ENCODE measurements around the gene RAPGEF6.

DNA sequence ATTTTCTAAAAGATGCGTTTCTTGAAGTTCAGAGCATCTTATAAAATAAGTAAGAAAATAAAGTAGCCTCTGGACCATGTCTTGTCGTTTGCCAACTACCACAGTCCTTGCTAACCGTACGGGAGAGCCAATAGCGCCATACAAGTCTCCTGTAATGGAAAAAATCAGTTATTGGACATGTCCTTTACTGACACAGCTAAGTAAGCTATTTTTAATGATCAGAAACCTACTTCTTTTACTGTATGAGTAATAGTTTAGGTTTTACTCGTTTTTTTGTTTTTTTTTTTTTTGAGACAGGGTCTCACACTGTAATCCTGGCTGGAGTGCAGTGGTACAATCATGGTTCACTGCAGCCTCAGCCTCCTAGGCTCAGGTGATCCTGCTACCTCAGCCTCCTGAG is 37.7 kb upstream of the RAPGEF6 start:
- no peak for TF ChIP-seq EZH2 (IDR thresholded peaks at IDR 0.05; ENCODE audit: borderline replicate concordance, low read depth, low read length, poor library complexity, severe bottlenecking)
- TF ChIP-seq, protein P1, sequence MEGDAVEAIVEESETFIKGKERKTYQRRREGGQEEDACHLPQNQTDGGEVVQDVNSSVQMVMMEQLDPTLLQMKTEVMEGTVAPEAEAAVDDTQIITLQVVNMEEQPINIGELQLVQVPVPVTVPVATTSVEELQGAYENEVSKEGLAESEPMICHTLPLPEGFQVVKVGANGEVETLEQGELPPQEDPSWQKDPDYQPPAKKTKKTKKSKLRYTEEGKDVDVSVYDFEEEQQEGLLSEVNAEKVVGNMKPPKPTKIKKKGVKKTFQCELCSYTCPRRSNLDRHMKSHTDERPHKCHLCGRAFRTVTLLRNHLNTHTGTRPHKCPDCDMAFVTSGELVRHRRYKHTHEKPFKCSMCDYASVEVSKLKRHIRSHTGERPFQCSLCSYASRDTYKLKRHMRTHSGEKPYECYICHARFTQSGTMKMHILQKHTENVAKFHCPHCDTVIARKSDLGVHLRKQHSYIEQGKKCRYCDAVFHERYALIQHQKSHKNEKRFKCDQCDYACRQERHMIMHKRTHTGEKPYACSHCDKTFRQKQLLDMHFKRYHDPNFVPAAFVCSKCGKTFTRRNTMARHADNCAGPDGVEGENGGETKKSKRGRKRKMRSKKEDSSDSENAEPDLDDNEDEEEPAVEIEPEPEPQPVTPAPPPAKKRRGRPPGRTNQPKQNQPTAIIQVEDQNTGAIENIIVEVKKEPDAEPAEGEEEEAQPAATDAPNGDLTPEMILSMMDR (conservative IDR thresholded peaks at IDR 0.05; ENCODE audit: low read depth, low read length): no peak

All from A673 (cell line).